Stimulated activated CD4-positive, alpha-beta T cell treated with anti-CD3 and anti-CD28 coated beads, Interleukin-4, amount 100 ng/mL, for 4 hours (primary cell): ENCODE data around the gene MLEC.
A peak's percentile ranks its signal among the peaks of the same experiment; 100 is the strongest.
"Not testable (repeated sequence)": the region's sequence is repeated elsewhere in the genome, so short reads cannot be mapped to it uniquely, and the experiment has no call there.

ENCODE experiments used
- DNase-seq, 2 experiments: peaks; one replicate each; pipeline ENCODE4 v3.0.0-alpha.2; 2020

The MLEC gene

GRCh38 chr12:120722784-120723183 is 35.8 kb downstream of the MLEC start:
- no peak for DNase-seq

- no peak for DNase-seq
Measured at GRCh38 chr12:120724720-120725119, 37.8 kb downstream of the MLEC start.

- DNase-seq = no peak
Measured at GRCh38 chr12:120725151-120725658, 38.3 kb downstream of the MLEC start.

GRCh38 chr12:120725659-120726509 is 38.9 kb downstream of the MLEC start, which contains the start of gene ACADS:
Gene ACADS, plus strand, starts transcription at chr12:120725826. Its CDS starts 60 bp downstream, at chr12:120725886.
- peak; percentile 84 to 94 for DNase-seq

- DNase-seq = no peak
Measured at GRCh38 chr12:120726510-120726793, 39.5 kb downstream of the MLEC start.

GRCh38 chr12:120726961-120727360 is 40.0 kb downstream of the MLEC start:
- no peak for DNase-seq

- DNase-seq = not testable (repeated sequence)
Measured at GRCh38 chr12:120732198-120732597, 45.2 kb downstream of the MLEC start.

GRCh38 chr12:120733574-120733973 is 46.6 kb downstream of the MLEC start:
- no peak for DNase-seq

GRCh38 chr12:120734210-120734609 is 47.3 kb downstream of the MLEC start:
- DNase-seq = no peak

- no peak for DNase-seq
Measured at GRCh38 chr12:120735181-120735580, 48.2 kb downstream of the MLEC start.

- no peak for DNase-seq
Measured at GRCh38 chr12:120736404-120737331, 49.7 kb downstream of the MLEC start.

GRCh38 chr12:120737557-120738251 is 50.8 kb downstream of the MLEC start:
- no peak for DNase-seq

- DNase-seq = no peak
Measured at GRCh38 chr12:120738252-120739030, 51.5 kb downstream of the MLEC start.

- no peak for DNase-seq
Measured at GRCh38 chr12:120739031-120739762, 52.2 kb downstream of the MLEC start.

GRCh38 chr12:120739821-120740613 is 53.1 kb downstream of the MLEC start:
- DNase-seq = no peak

- no peak for DNase-seq
Measured at GRCh38 chr12:120740871-120741270, 53.9 kb downstream of the MLEC start.

- no peak for DNase-seq
Measured at GRCh38 chr12:120741476-120742421, 54.8 kb downstream of the MLEC start.

- no peak for DNase-seq
Measured at GRCh38 chr12:120744922-120745493, 58.1 kb downstream of the MLEC start.

- DNase-seq = no peak
Measured at GRCh38 chr12:120748242-120748641, 61.3 kb downstream of the MLEC start.
